NOMO-1 (cell line): Measurements from ENCODE around the gene PLOD2.

Source experiments
- DNase-seq, 2 experiments: peaks; one replicate each; lab custom pipeline; 2025; ENCODE audit not compliant: unreplicated experiment in 2 of 2; lab: John Stamatoyannopoulos, UW

Gene PLOD2

GRCh38 chr3:146166826-146167225, 5.8 kb upstream of the PLOD2 start:
- no peak for DNase-seq

- no peak for DNase-seq
These were observed 5.4 kb upstream of the PLOD2 start for GRCh38 chr3:146166415-146166821.

DNA sequence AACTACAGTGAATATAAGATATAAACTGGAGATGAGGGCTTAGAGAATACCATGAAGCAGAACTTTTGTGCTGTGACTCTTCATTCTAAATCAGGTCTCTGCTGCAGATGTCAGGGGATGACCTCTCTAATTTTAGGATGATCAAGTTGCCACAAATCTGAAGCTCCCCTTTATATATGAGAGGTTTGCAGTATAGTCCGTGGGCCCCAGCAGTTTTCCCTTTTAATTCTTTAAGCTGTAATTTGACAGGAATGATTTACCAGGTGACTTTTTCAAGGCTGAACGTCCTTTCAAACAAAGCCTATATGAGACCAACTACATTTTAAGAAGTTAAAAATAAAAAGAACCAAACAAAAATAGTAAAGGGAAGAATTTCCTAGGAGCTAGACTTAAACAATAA, 4.9 kb upstream of the PLOD2 start:
- DNase-seq, result no peak

- DNase-seq, result no peak
These were observed 4.2 kb upstream of the PLOD2 start for GRCh38 chr3:146164971-146165769.

GRCh38 chr3:146164506-146164905, 3.5 kb upstream of the PLOD2 start:
- DNase-seq, result no peak

- DNase-seq, result no peak
These were observed 3.1 kb upstream of the PLOD2 start for GRCh38 chr3:146164071-146164470.

GRCh38 chr3:146163584-146163983, 2.6 kb upstream of the PLOD2 start:
- no peak for DNase-seq

- DNase-seq, result no peak
These were observed 1.6 kb upstream of the PLOD2 start for GRCh38 chr3:146162561-146162960.

DNA sequence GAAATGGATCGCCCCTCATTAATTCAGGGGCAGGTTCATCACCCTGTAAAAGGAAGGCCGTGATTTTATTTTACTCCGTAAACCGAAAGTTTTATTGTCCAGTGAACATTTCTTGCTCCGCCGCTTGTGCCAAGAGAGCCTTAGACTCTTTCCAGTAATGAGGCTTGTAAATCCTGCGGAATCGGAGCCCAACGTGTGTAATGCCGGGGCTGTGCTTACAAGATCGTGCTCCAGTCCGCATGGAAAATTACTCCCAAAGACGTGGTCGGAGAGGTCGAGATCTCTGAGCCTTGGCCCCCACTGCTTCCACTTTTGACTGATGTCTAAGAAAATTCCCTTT, 649 bp upstream of the PLOD2 start:
- DNase-seq, result no peak

- no peak for DNase-seq
These were observed 542 bp downstream of the PLOD2 start for GRCh38 chr3:146160321-146160963.

GRCh38 chr3:146159616-146160320, 1.2 kb downstream of the PLOD2 start:
- DNase-seq, result no peak

- no peak for DNase-seq
These were observed 1.9 kb downstream of the PLOD2 start for GRCh38 chr3:146159037-146159436.

DNA sequence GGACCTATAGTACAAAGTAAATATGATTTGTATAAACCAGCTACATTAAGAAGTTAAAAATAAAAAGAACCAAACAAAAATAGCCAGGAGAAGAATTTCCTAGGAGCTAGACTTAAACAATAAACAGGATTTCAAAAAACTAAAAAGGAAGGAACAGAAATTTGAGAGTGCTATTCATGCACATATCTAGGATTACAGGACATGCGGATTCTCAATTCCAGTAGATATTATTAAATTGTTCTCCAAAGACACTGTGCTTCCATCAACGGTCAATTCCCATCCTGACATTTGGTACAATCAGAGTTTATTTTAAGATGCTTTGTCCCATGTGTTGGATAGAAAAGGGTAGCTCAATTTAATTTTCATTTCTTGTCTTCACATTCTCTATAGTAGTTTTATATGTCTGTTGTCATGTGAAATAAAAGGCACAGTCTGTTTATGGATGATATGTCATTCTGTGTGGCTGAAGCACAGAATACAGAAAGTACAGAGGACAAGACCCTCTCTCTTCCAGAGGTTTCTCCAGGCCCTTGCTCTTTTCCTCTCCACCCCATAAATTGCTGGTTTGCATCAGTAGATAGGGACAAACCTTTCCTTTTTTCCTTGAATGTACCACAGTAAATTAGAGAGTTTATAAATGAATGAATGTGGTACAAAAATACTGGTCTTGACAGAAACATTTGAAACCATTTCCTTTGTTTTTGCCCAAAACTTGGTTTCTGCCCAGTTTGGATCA, 3.5 kb downstream of the PLOD2 start:
- no peak for DNase-seq

GRCh38 chr3:146156666-146157314, 4.2 kb downstream of the PLOD2 start:
- DNase-seq, result no peak

DNA sequence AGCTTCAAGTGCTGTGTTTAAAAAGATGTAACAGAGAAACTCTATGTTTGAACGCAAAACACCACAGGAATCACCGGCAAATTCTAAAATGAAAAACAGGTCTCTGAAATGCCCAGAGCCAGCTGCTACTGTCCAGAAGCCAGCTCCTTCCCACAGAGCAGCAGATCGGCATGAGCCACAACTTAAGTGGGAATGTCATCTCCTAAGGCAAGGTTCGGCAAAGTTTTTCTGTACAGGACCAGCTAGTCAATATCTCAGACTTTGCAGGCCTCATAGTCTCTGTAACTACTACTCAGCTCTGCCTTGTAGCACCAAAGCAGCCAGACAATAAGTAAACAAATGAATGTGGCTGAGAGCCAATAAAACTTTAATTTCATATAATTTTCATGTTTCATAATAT, 4.9 kb downstream of the PLOD2 start:
- DNase-seq, result no peak

GRCh38 chr3:146154995-146155394, 6.0 kb downstream of the PLOD2 start:
- no peak for DNase-seq

DNA sequence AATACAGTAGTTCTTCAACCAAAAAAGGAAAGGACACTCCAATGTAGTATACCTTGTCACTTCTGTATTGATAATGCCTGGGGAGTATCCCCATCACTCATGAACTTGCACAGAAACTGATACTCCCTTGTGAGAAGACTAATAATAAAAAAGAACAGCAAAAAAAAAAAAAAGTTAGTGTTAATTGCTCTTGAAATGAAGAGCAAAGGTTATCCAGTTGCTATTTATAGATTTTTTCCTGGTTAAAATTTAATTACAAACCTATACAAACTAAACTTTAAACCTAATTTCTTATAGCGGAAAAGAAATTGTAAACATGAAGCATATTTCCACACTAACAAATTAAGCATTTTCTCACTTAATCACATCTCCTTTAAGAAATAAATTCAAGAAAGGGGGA, 6.7 kb downstream of the PLOD2 start:
- DNase-seq, result no peak

DNA sequence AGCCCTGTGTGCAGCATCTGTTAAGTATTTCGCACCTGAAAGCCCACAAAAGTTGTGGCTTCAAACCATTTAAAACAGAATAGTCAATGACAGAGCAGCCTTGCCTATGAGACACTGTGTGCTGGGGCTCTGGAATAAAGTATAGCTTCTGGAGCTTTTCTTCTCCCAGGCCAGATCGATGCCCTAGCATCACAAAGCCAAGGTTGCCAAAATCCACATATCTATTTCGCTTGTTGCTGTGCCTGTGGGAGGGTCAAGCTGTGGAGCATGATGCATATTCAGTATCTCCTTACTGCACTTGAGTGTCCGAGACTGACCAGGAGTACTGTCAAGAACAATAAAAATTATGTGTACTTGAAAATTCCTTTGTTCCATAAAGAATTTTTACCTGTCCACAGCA, 7.6 kb downstream of the PLOD2 start:
- no peak for DNase-seq

GRCh38 chr3:146152834-146153233, 8.2 kb downstream of the PLOD2 start:
- no peak for DNase-seq

- DNase-seq, result no peak
These were observed 12.5 kb downstream of the PLOD2 start for GRCh38 chr3:146148468-146148931.

- DNase-seq, result no peak
These were observed 15.3 kb downstream of the PLOD2 start for GRCh38 chr3:146145642-146146041.
